ENCODE measurements around the gene NUFIP2.

DNA sequence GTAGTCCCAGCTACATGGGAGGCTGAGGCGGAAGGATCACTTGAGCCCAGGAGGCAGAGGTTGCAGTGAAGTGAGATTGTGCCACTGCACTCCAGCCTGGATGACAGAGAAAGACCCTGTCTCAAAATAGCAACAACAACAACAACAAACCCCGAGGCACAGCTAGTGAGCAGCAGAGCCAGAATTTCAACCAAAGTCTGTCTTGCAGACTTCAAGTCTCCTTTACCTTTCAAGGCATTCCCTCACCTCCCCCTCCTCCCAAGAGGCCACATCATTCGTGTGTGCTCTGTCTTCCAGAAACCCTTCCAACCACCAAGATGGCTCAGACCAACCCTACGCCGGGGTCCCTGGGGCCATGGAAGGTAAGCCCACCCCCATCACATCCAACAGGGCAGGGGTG lies 45.1 kb downstream of the NUFIP2 start:
- TF ChIP-seq, protein P1, sequence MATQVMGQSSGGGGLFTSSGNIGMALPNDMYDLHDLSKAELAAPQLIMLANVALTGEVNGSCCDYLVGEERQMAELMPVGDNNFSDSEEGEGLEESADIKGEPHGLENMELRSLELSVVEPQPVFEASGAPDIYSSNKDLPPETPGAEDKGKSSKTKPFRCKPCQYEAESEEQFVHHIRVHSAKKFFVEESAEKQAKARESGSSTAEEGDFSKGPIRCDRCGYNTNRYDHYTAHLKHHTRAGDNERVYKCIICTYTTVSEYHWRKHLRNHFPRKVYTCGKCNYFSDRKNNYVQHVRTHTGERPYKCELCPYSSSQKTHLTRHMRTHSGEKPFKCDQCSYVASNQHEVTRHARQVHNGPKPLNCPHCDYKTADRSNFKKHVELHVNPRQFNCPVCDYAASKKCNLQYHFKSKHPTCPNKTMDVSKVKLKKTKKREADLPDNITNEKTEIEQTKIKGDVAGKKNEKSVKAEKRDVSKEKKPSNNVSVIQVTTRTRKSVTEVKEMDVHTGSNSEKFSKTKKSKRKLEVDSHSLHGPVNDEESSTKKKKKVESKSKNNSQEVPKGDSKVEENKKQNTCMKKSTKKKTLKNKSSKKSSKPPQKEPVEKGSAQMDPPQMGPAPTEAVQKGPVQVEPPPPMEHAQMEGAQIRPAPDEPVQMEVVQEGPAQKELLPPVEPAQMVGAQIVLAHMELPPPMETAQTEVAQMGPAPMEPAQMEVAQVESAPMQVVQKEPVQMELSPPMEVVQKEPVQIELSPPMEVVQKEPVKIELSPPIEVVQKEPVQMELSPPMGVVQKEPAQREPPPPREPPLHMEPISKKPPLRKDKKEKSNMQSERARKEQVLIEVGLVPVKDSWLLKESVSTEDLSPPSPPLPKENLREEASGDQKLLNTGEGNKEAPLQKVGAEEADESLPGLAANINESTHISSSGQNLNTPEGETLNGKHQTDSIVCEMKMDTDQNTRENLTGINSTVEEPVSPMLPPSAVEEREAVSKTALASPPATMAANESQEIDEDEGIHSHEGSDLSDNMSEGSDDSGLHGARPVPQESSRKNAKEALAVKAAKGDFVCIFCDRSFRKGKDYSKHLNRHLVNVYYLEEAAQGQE (IDR thresholded peaks at IDR 0.05; ENCODE audit: low read depth) = no peak
- no peak for TF ChIP-seq RAD21 (IDR thresholded peaks at IDR 0.05; ENCODE audit: low read depth)
- TF ChIP-seq, protein P2, sequence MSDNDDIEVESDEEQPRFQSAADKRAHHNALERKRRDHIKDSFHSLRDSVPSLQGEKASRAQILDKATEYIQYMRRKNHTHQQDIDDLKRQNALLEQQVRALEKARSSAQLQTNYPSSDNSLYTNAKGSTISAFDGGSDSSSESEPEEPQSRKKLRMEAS (IDR thresholded peaks at IDR 0.05) = no peak
- TF ChIP-seq EP300 (IDR thresholded peaks at IDR 0.05; ENCODE audit: borderline replicate concordance) = no peak

Data from Ishikawa (cell line).